Hepatocyte (in vitro differentiated cells): ENCODE measurements around the gene TBC1D12. TPM values are rescaled to one million over a fixed set of nuclear protein-coding genes. Genes with fewer than 3 reads are reported as not detected.
"Not testable (repeated sequence)": the region's sequence is repeated elsewhere in the genome, so short reads cannot be mapped to it uniquely, and the experiment has no call there.

Source experiments
- DNase-seq: peaks from one replicate; pipeline ENCODE4 v3.0.0-alpha.2; 2016; ENCODE audit warnings: low spot score
- H2AFZ ChIP-seq: fragments of 200-600 bp; sonication (generic); 2 replicates; pipeline ENCODE4 v1.6.0; 2016; ENCODE audit warnings: antibody characterized with exemption, mild to moderate bottlenecking
- H3K27ac ChIP-seq: fragments of 200-600 bp; sonication (generic); 2 replicates; pipeline ENCODE4 v1.5.1; 2016; ENCODE audit warnings: mild to moderate bottlenecking
- H3K27me3 ChIP-seq: fragments of 200-600 bp; sonication (generic); 2 replicates; pipeline ENCODE4 v1.6.1; 2016
- H3K36me3 ChIP-seq: fragments of 200-600 bp; sonication (generic); replicated peaks from 2 replicates; pipeline ENCODE4 v1.5.1; 2016; ENCODE audit warnings: low read depth; ENCODE audit not compliant: insufficient read depth
- H3K4me1 ChIP-seq: fragments of 200-600 bp; sonication (generic); 2 replicates; pipeline ENCODE4 v1.5.1; 2016; ENCODE audit warnings: mild to moderate bottlenecking, moderate library complexity; ENCODE audit not compliant: insufficient read depth
- H3K4me2 ChIP-seq: fragments of 200-600 bp; sonication (generic); 2 replicates; pipeline ENCODE4 v1.6.0; 2016
- H3K4me3 ChIP-seq: fragments of 200-600 bp; sonication (generic); 2 replicates; pipeline ENCODE4 v1.5.1; 2016; ENCODE audit warnings: mild to moderate bottlenecking
- H3K79me2 ChIP-seq: fragments of 200-600 bp; sonication (generic); 2 replicates; pipeline ENCODE4 v1.6.0; 2017; ENCODE audit warnings: mild to moderate bottlenecking
- H3K9me2 ChIP-seq: fragments of 200-600 bp; sonication (generic); replicated peaks from 2 replicates; pipeline ENCODE4 v1.6.0; 2017; ENCODE audit warnings: mild to moderate bottlenecking; ENCODE audit not compliant: insufficient read depth
- H3K9me3 ChIP-seq: fragments of 200-600 bp; sonication (generic); 2 replicates; pipeline ENCODE4 v1.5.1; 2016; ENCODE audit warnings: low read depth, mild to moderate bottlenecking
- H4K20me1 ChIP-seq: fragments of 200-600 bp; sonication (generic); 2 replicates; pipeline ENCODE4 v1.6.0; 2016; ENCODE audit warnings: mild to moderate bottlenecking; ENCODE audit not compliant: insufficient read depth, poor library complexity, severe bottlenecking
- CTCF ChIP-seq: fragments of 200-600 bp; sonication (generic); IDR thresholded peaks from 2 replicates; pipeline ENCODE4 v1.5.1; 2016; ENCODE audit warnings: antibody characterized with exemption, mild to moderate bottlenecking; ENCODE audit not compliant: poor library complexity
- EZH2 ChIP-seq: fragments of 200-600 bp; sonication (generic); IDR thresholded peaks from 2 replicates; pipeline ENCODE4 v1.6.1; 2016; ENCODE audit warnings: antibody characterized with exemption, mild to moderate bottlenecking, borderline replicate concordance
- EZH2phosphoT487 ChIP-seq: fragments of 200-600 bp; sonication (generic); IDR thresholded peaks from one replicate; pipeline ENCODE4 v1.6.1; 2018; ENCODE audit warnings: antibody characterized with exemption, mild to moderate bottlenecking, low read depth, moderate library complexity; ENCODE audit not compliant: unreplicated experiment, severe bottlenecking
- WGBS: methylation state at CpG from one replicate; pipeline ENCODE4 v1.1.6; 2016; ENCODE audit warnings: low lambda C conversion rate; ENCODE audit errors: missing lambda C conversion rate; 5-methylcytosine and 5-hydroxymethylcytosine counted together
- polyA plus RNA-seq: library from polyadenylated mRNA; unstranded; fragments of >200 nt; fragmentation: Nextera tagmentation; extraction: Ambion mirVana; gene quantifications from 2 replicates; pipeline ENCODE4 v1.2.1, GENCODE V29; 2016
- total RNA-seq: library from RNA; depleted of rRNA; stranded (reverse); fragments of >200 nt; gene quantifications from 2 replicates; pipeline ENCODE4 v1.2.3, GENCODE V29; 2014

The TBC1D12 gene
- total and polyA plus RNA-seq, 2 experiments from 2014 or later, result 9.2 to 15.6 TPM

DNA sequence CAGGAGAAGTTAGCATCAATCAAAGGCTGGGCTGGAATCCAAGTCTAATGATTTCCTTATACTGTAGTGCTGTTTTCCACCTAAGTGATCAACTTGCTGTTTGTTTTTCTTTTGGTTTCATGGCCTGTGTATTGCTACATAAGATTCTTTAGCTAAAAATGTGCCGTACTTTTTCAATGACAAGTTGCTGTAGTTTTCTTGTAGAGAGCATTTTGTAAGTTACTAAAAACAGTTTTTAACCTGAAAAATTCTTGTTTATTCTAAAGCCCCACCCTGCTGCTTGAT lies 144.5 kb downstream of the TBC1D12 start:
- no peak overlapping the region for H2AFZ ChIP-seq
- H3K79me2 ChIP-seq, result peaks cover 25% of the 10 kb centered on the region
- H3K27ac ChIP-seq, result no peak overlapping the region
- no peaks in the 10 kb centered on the region for H3K9me2 ChIP-seq
- peak; percentile 6 for DNase-seq
- H3K4me3 ChIP-seq, result no peak overlapping the region
- no peak for TF ChIP-seq EZH2
- no peak for TF ChIP-seq EZH2phosphoT487
- no peak for TF ChIP-seq CTCF
- H3K36me3 ChIP-seq, result no peaks in the 10 kb centered on the region
- H3K4me2 ChIP-seq, result peak overlapping the region; percentile 89
- 36% methylated on average over 1 of the region's 1 CpG for WGBS
- peaks cover 4% of the 10 kb centered on the region for H3K4me1 ChIP-seq
- no peaks in the 10 kb centered on the region for H3K9me3 ChIP-seq
- H4K20me1 ChIP-seq, result no peaks in the 10 kb centered on the region
- H3K27me3 ChIP-seq, result no peaks in the 10 kb centered on the region

- Histone ChIP-seq H3K4me2 (no peak overlapping the region), H3K4me1 (peaks cover 4% of the 10 kb centered on the region), H4K20me1 (no peaks in the 10 kb centered on the region), H3K27me3 (no peaks in the 10 kb centered on the region), H3K79me2 (peaks cover 25% of the 10 kb centered on the region), H3K9me2 (no peaks in the 10 kb centered on the region), H3K27ac (no peak overlapping the region), H2AFZ (no peak overlapping the region), H3K9me3 (no peaks in the 10 kb centered on the region), H3K36me3 (no peaks in the 10 kb centered on the region), H3K4me3 (no peak overlapping the region)
- no peak for DNase-seq
- TF ChIP-seq EZH2phosphoT487 (no peak), CTCF (no peak), EZH2 (no peak)
Observed at GRCh38 chr10:94549221-94549620, 146.9 kb downstream of the TBC1D12 start.

DNA sequence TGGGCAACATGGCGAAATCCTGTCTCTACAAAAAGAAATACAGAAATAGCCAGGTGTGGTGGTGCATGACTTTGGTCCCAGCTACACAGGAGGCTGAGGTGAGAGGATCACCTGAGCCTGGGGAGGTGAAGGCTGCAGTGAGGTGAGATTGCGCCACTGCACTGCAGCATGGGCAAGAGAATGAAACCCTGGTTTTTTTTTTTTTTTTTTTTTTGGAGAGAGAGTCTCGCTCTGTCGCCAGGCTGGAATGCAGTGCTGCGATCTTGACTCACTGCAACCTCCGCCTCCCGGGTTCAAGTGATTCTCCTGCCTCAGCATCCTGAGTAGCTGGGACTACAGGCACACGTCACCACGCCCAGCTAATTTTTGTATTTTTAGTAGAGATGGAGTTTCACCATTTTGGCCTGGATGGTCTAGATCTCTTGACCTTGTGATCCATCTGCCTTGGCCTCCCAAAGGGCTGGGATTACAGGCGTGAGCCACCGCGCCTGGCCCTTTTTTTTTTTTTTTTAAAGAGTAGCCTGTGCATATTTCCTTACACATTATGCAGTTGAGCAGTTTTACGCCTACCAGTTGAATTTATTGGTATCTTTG lies 165.5 kb downstream of the TBC1D12 start:
- H3K4me3 ChIP-seq, DNase-seq, H3K36me3 ChIP-seq, H3K4me2 ChIP-seq, H3K27me3 ChIP-seq, H3K9me2 ChIP-seq, H3K4me1 ChIP-seq, H2AFZ ChIP-seq, H3K79me2 ChIP-seq, H3K9me3 ChIP-seq, H4K20me1 ChIP-seq, H3K27ac ChIP-seq: not testable (repeated sequence)
- WGBS, result 95% methylated on average over 13 of the region's 13 CpGs

- no peak overlapping the region for H2AFZ ChIP-seq
- TF ChIP-seq CTCF, result no peak
- H3K27me3 ChIP-seq, result no peaks in the 10 kb centered on the region
- no peaks in the 10 kb centered on the region for H3K36me3 ChIP-seq
- H4K20me1 ChIP-seq, result no peaks in the 10 kb centered on the region
- H3K4me3 ChIP-seq, result no peak overlapping the region
- DNase-seq, result no peak
- H3K79me2 ChIP-seq, result no peaks in the 10 kb centered on the region
- H3K9me3 ChIP-seq, result no peaks in the 10 kb centered on the region
- no peaks in the 10 kb centered on the region for H3K9me2 ChIP-seq
- no peaks in the 10 kb centered on the region for H3K4me1 ChIP-seq
- H3K4me2 ChIP-seq, result no peak overlapping the region
- no peak overlapping the region for H3K27ac ChIP-seq
Observed at GRCh38 chr10:94571081-94571480, 168.7 kb downstream of the TBC1D12 start.
